HG02759 (cell line): ENCODE results near the gene MAPT.

Experiments
- ATAC-seq: cut with Tn5 transposase; IDR thresholded peaks from one replicate; pipeline ENCODE4 v1.9.1; 2021; ENCODE audit warnings: mild to moderate bottlenecking, moderate library complexity; ENCODE audit not compliant: unreplicated experiment

The MAPT gene

GRCh38 chr17:45894022-45894784 is at the start of gene MAPT:
Gene MAPT, plus strand, starts transcription at chr17:45894554. Its CDS starts 67,784 bp downstream, at chr17:45962338.
- peak; percentile 85 for ATAC-seq

GRCh38 chr17:45844695-45845375 is 49.5 kb upstream of the MAPT start, which contains the start of gene SPPL2C:
Gene SPPL2C, plus strand, starts transcription at chr17:45844881. Its CDS starts 26 bp downstream, at chr17:45844907.
- no peak for ATAC-seq

- no peak for ATAC-seq
These were observed 48.8 kb upstream of the MAPT start for GRCh38 chr17:45845376-45846185.

GRCh38 chr17:45846223-45846622 is 48.1 kb upstream of the MAPT start:
- no peak for ATAC-seq

GRCh38 chr17:45846646-45847045 is 47.7 kb upstream of the MAPT start:
- no peak for ATAC-seq

GRCh38 chr17:45847101-45847500 is 47.3 kb upstream of the MAPT start:
- no peak for ATAC-seq

- ATAC-seq, result no peak
These were observed 46.6 kb upstream of the MAPT start for GRCh38 chr17:45847747-45848146.

- ATAC-seq, result no peak
These were observed 45.9 kb upstream of the MAPT start for GRCh38 chr17:45848405-45848804.

- no peak for ATAC-seq
These were observed 45.4 kb upstream of the MAPT start for GRCh38 chr17:45848868-45849535.

- no peak for ATAC-seq
These were observed 44.8 kb upstream of the MAPT start for GRCh38 chr17:45849536-45849990.

GRCh38 chr17:45850011-45850410 is 44.3 kb upstream of the MAPT start:
- ATAC-seq, result no peak

- ATAC-seq, result no peak
These were observed 43.9 kb upstream of the MAPT start for GRCh38 chr17:45850468-45850867.

- ATAC-seq, result no peak
These were observed 43.3 kb upstream of the MAPT start for GRCh38 chr17:45851022-45851421.

- no peak for ATAC-seq
These were observed 42.9 kb upstream of the MAPT start for GRCh38 chr17:45851464-45851863.

GRCh38 chr17:45851873-45852272 is 42.5 kb upstream of the MAPT start:
- ATAC-seq, result no peak

- ATAC-seq, result no peak
These were observed 41.6 kb upstream of the MAPT start for GRCh38 chr17:45852535-45853297.

GRCh38 chr17:45854209-45854608 is 40.1 kb upstream of the MAPT start:
- no peak for ATAC-seq

- ATAC-seq, result no peak
These were observed 38.5 kb upstream of the MAPT start for GRCh38 chr17:45855691-45856336.

GRCh38 chr17:45857977-45858708 is 36.2 kb upstream of the MAPT start:
- no peak for ATAC-seq
